ENCODE data around the gene PDIA5.

PDIA5 gene

GRCh38 chr3:123042413-123042812, 24.4 kb upstream of the PDIA5 start:
- no peak for DNase-seq (ENCODE audit: low read depth in 3 of 3)

DNA sequence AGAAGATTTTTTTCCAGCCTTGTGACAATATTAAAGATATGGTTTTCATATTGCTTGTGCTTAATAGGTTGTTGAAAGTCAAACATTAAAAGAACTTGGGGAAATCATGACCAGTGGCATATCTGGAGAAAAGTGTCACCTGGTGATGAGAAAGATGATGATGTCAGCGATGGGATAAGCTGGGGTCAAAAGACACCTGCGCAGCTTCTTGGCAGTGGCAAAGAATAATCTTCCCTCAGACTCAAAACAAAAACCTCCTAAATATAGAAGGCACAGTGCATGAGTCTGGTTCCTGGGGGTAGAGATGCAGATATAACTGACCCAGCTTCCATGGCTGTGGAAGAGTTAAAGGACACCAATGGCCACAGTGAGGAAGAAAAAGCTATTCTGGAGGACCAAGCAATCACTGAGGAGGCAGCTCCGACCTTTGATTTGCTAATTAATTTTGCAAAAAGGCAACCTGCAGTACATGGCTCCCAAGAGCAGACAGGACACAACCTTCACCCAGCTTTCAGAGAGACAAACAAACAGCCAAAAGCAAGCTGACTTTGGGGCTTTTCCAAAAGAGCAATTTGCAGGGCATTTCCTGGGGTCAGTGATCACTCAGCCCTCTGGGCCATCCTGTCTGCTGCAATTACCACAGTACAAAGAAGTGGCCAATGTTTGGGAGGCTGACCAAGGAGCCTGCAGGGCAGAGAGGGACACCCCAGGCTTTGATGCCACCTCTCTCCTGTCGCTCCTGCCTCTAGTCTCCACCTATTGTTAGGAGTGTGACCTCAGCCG, 21.7 kb upstream of the PDIA5 start:
- no peak for DNase-seq (ENCODE audit: low read depth in 3 of 3)

GRCh38 chr3:123046262-123047061, 20.4 kb upstream of the PDIA5 start:
- DNase-seq (ENCODE audit: low read depth in 3 of 3): no peak

GRCh38 chr3:123047062-123047319, 19.8 kb upstream of the PDIA5 start:
- DNase-seq (ENCODE audit: low read depth in 3 of 3): no peak

- no peak for DNase-seq (ENCODE audit: low read depth in 3 of 3)
These were observed 18.2 kb upstream of the PDIA5 start for GRCh38 chr3:123048480-123049237.

- no peak for DNase-seq (ENCODE audit: low read depth in 3 of 3)
These were observed 16.2 kb upstream of the PDIA5 start for GRCh38 chr3:123050666-123051065.

DNA sequence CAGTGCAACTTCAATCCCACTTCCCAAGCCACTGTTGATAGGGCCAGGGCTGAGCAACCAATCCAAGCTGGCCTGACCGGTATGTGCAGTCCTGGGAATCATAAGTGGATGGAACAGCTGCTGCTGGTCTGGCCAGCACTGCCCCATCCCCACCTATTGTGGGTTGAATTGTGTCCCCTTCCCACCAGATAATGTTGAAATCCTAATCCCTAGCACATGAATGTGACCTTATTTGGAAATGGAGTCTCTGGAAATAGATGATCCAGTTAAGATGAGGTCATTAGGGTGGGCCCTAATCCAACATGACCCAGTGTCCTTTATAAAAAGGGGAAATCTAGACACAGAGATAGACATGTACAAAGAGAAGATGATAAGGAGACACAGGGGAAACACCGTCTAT, 13.7 kb upstream of the PDIA5 start:
- no peak for DNase-seq (ENCODE audit: low read depth in 3 of 3)

- DNase-seq (ENCODE audit: low read depth in 3 of 3): no peak
These were observed 12.6 kb upstream of the PDIA5 start for GRCh38 chr3:123054109-123054778.

DNA sequence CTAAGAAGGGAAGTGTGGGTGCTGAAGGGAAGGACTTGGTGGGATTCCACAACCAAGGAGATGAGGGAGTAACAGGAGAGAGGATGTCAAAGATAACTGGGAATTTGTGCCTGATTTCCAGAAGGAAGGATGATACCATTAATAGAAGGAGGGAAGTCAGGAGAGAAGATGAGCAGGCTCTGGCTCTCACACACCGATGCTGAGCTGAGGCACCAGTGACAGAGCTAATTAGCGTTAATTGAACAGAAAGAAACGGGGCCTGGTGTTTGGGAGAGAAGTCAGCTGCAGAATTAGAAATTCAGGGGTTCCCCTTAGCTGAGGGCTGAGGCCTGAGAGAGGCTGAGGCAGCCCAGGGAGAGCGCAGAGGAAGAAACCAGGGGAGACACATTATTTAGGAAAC, 11.9 kb upstream of the PDIA5 start:
- DNase-seq (ENCODE audit: low read depth in 3 of 3): no peak

GRCh38 chr3:123055352-123055751, 11.5 kb upstream of the PDIA5 start:
- no peak for DNase-seq (ENCODE audit: low read depth in 3 of 3)

DNA sequence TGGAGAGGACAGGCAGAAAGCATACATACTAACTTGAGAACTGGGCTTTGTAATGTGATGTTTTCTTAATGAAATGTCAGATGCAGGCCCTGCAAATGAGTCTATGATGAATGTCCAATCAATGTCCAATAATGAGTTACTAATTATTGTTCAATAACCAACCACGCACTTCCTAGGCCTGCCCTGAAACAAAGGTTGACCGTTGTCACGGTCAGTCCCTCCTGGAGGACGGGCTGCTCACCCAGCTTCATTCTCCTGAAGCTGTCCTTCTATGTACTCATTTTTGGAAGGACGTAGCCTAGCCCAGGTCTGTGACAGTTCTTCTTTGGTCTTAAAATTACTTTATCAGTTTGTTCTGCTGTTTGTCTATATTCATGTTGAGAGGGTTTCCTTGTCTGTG, 8.3 kb upstream of the PDIA5 start:
- DNase-seq (ENCODE audit: low read depth in 3 of 3): no peak

GRCh38 chr3:123060054-123060453, 6.8 kb upstream of the PDIA5 start:
- no peak for DNase-seq (ENCODE audit: low read depth in 3 of 3)

DNA sequence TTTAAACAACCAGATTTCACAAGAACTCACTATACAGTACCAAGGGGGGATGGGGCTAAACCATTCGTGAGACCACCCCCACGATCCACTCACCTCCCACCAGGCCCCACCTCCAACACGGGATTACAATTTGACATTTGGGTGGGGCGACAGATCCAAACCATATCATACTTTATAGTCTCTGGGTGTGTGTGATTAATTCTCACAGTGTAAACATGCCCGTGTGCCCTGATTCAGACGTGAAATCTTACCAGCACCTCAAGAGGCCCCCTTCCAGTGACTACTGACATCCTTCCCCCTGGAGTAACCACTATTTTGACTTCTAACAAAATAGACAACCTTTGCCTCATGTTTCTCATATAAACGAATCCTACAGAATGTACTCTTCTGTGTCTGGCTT, 5.0 kb upstream of the PDIA5 start:
- DNase-seq (ENCODE audit: low read depth in 3 of 3): no peak

DNA sequence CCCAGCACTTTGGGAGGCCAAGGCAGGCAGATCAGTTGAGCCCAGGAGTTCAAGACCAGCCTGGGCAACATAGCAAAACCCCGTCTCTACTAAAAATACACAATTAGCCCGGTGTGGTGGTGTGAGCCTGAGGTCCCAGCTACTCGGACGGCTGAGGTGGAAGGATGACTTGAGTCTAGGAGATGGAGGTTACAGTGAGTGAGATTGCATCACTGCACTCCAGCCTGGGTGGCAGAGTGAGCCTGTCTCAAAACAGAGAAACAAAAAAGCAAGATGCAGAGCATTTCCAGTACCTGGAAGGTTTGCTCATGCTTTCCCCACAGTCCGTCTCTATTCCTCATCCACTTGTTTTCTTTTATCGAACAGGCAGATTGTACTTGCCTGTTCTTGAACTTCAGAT, 3.8 kb upstream of the PDIA5 start:
- no peak for DNase-seq (ENCODE audit: low read depth in 3 of 3)

- DNase-seq (ENCODE audit: low read depth in 3 of 3): no peak
These were observed 2.3 kb upstream of the PDIA5 start for GRCh38 chr3:123064506-123064905.

- no peak for DNase-seq (ENCODE audit: low read depth in 3 of 3)
These were observed 1.9 kb upstream of the PDIA5 start for GRCh38 chr3:123064914-123065313.

DNA sequence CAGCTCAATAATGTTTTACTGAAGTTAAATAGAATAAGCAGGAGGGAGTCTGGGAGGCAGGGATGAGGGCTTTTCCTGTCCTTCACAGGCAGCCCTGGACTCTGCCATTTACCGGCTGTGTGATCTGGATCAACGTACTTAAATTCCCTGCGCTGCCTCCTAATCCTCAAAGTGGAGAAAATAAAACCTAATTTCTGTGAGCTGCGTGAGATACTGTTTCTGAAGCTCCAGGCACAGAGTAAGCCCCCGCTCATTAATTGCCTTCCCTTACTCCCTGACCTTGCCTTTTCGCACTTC, 278 bp upstream of the PDIA5 start:
- DNase-seq (ENCODE audit: low read depth in 3 of 3): no peak

DNA sequence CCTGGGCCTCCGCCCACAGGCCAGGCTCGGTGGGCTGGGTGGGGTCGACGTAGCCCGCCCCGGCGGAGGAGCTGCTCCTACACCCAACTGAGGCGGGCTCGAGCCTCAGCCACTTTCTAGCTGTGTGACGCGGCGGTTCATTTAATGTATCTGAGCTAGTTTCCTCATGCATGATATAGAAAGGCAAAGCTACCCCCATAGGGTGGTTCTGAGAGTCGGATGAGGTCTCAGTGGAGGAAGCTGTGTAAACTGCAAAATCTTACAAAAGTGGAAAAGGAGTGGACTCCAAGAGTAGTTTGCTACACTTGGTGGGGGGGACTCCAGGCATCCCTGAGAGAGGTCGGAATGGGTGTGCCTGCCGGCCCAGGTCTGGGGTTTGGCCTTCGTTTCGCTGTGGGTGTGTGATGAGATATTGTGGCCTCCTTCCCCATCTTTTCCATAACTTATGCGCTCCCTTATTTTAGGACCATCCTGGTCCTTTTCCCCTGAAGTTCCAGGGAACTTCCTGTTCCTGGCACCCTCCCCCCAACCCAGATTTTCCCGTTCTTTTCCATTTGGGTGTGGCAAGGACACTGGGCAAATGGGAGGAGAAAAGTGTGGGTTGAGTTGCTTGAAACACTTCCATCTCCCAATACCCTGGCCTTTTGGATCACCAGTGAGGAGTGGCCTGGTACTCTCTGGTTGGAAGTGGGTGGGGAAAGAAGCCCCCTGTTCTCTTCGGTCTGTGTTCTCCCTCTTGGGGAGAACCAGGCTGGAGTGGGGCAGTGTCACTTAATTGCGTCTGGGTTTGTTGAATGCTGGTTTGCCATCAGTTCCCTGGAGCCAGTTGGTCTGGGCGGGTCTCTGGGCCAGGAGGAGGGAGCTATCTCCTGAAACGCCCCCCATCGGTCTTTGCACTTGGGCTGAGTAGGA, 1.1 kb downstream of the PDIA5 start:
- peak in 2 of 3 donors; percentile 10 to 19 for DNase-seq (ENCODE audit: low read depth in 3 of 3)

GRCh38 chr3:123068601-123069381, 2.0 kb downstream of the PDIA5 start:
- DNase-seq (ENCODE audit: low read depth in 3 of 3): no peak

GRCh38 chr3:123070510-123070909, 3.7 kb downstream of the PDIA5 start:
- no peak for DNase-seq (ENCODE audit: low read depth in 3 of 3)

DNA sequence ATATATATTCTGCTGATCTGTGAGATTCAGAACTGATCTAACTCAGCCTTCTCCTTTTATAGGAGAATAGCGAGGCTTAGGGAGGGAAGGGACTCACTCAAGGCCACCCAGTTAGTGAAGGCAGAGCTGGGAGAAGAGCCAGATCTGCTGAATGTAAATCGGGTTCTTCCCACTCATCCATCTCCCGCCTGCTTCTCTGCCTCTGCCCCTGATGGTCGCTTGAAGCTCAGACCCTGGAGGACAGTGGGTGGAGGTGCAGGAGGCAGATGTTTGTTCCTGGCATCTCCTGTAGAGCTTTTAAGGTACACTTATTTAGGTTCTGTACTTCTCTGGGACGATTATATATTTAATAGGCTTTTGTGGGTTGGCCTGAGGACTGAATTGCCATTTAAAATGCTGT, 4.3 kb downstream of the PDIA5 start:
- DNase-seq (ENCODE audit: low read depth in 3 of 3): no peak
